Upper lobe of right lung (tissue), 1 donor: ENCODE data around the gene DENND5A. TPM values are rescaled to one million over a fixed set of nuclear protein-coding genes. Genes with fewer than 3 reads are reported as not detected.
"Not testable (repeated sequence)": the region's sequence is repeated elsewhere in the genome, so short reads cannot be mapped to it uniquely, and the experiment has no call there.

Source experiments
- ATAC-seq: fragments of 200-7000 bp; cut with Tn5 transposase; one replicate; pipeline ENCODE4 v1.9.1; 2020; ENCODE audit warnings: mild to moderate bottlenecking, moderate library complexity
- DNase-seq: peaks from one replicate; pipeline ENCODE4 v3.0.0-alpha.2; 2020
- H3K27ac ChIP-seq: fragments of 200-600 bp; one replicate; pipeline ENCODE4 v1.8.0; 2022
- H3K27me3 ChIP-seq: fragments of 200-600 bp; one replicate; pipeline ENCODE4 v1.8.0; 2022; ENCODE audit warnings: mild to moderate bottlenecking
- H3K36me3 ChIP-seq: fragments of 200-600 bp; one replicate; pipeline ENCODE4 v1.8.0; 2022
- H3K4me1 ChIP-seq: fragments of 200-600 bp; one replicate; pipeline ENCODE4 v1.8.0; 2022
- H3K4me3 ChIP-seq: fragments of 200-600 bp; one replicate; pipeline ENCODE4 v1.8.0; 2022; ENCODE audit warnings: mild to moderate bottlenecking
- H3K9me3 ChIP-seq: fragments of 200-600 bp; one replicate; pipeline ENCODE4 v1.8.0; 2022
- CTCF ChIP-seq: fragments of 200-600 bp; IDR thresholded peaks from one replicate; pipeline ENCODE4 v1.8.0; 2022; ENCODE audit warnings: antibody characterized with exemption
- intact Hi-C: fragments of 100-400 bp; cut with DNase I; formaldehyde crosslinking; loops from one replicate; pipeline ENCODE4 v1.11.0; 2022
- total RNA-seq: library from RNA; stranded (reverse); fragmentation: NEBNext Ultra II Directional; extraction: Animal tissue kit (Norgen Biotek cat#: 25700); gene quantifications from one replicate; pipeline ENCODE4 v1.2.1, GENCODE V29; 2021
- donor health status: DM: no; HTN: yes; CAD: no; lungs with severe emphysema.

Gene DENND5A
- total RNA-seq, 1 donor from 2014 or later = 90.8 TPM

GRCh38 chr11:9176550-9176949 lies 88.6 kb downstream of the DENND5A start:
- intact Hi-C loops = no loop called here
- Histone ChIP-seq H3K27me3 (no peaks in the 10 kb centered on the region), H3K27ac (no peak overlapping the region), H3K4me1 (no peaks in the 10 kb centered on the region), H3K9me3 (no peaks in the 10 kb centered on the region), H3K36me3 (peaks cover 41% of the 10 kb centered on the region), H3K4me3 (no peak overlapping the region)
- ATAC-seq (no peak), DNase-seq (no peak)
- TF ChIP-seq CTCF = no peak

- TF ChIP-seq CTCF = no peak
- DNase-seq = no peak
- Histone ChIP-seq H3K27ac (no peak overlapping the region), H3K4me1 (no peaks in the 10 kb centered on the region), H3K36me3 (peaks cover 40% of the 10 kb centered on the region), H3K27me3 (no peaks in the 10 kb centered on the region), H3K4me3 (no peak overlapping the region), H3K9me3 (no peaks in the 10 kb centered on the region)
- no peak for ATAC-seq
- intact Hi-C loops = no loop called here
Observed at GRCh38 chr11:9176136-9176535, 89.0 kb downstream of the DENND5A start.

GRCh38 chr11:9172389-9172788 lies 92.8 kb downstream of the DENND5A start:
- ATAC-seq (no peak), DNase-seq (no peak)
- Histone ChIP-seq H3K27me3 (no peaks in the 10 kb centered on the region), H3K36me3 (peaks cover 40% of the 10 kb centered on the region), H3K4me3 (no peak overlapping the region), H3K9me3 (no peaks in the 10 kb centered on the region), H3K27ac (no peak overlapping the region), H3K4me1 (no peaks in the 10 kb centered on the region)
- intact Hi-C loops = no loop called here
- TF ChIP-seq CTCF = no peak

GRCh38 chr11:9170450-9170849 lies 94.7 kb downstream of the DENND5A start:
- H3K9me3 ChIP-seq = no peaks in the 10 kb centered on the region
- ATAC-seq (no peak), DNase-seq (no peak)
- no peak for TF ChIP-seq CTCF
- H3K4me3 ChIP-seq = no peak overlapping the region
- intact Hi-C loops = no loop called here
- no peaks in the 10 kb centered on the region for H3K4me1 ChIP-seq
- H3K27me3 ChIP-seq = no peaks in the 10 kb centered on the region
- H3K27ac ChIP-seq = no peak overlapping the region
- H3K36me3 ChIP-seq = peaks cover 29% of the 10 kb centered on the region

GRCh38 chr11:9169595-9170295 lies 95.4 kb downstream of the DENND5A start:
- Histone ChIP-seq H3K36me3 (peaks cover 36% of the 10 kb centered on the region), H3K9me3 (no peaks in the 10 kb centered on the region), H3K4me1 (no peaks in the 10 kb centered on the region), H3K4me3 (no peak overlapping the region), H3K27ac (no peak overlapping the region), H3K27me3 (no peaks in the 10 kb centered on the region)
- no peak for TF ChIP-seq CTCF
- DNase-seq (no peak), ATAC-seq (no peak)
- intact Hi-C loops = no loop called here

GRCh38 chr11:9161991-9162390 lies 103.2 kb downstream of the DENND5A start:
- ATAC-seq, H3K27ac ChIP-seq, H3K27me3 ChIP-seq, DNase-seq, H3K4me1 ChIP-seq, H3K9me3 ChIP-seq, intact Hi-C loops, H3K4me3 ChIP-seq: not testable (repeated sequence)
- peaks cover 29% of the 10 kb centered on the region for H3K36me3 ChIP-seq
